GM18909 (cell line): Measurements from ENCODE around the gene RFT1.
"Not testable (repeated sequence)": the region's sequence is repeated elsewhere in the genome, so short reads cannot be mapped to it uniquely, and the experiment has no call there.

Experiments
- ATAC-seq: cut with Tn5 transposase; IDR thresholded peaks from one replicate; pipeline ENCODE4 v1.9.1; 2021; ENCODE audit warnings: mild to moderate bottlenecking; ENCODE audit not compliant: unreplicated experiment, poor library complexity

The RFT1 gene

GRCh38 chr3:53163444-53164387, 33.5 kb upstream of the RFT1 start:
- ATAC-seq: no peak

GRCh38 chr3:53162672-53163443, 32.6 kb upstream of the RFT1 start:
- peak; percentile 37 for ATAC-seq

- peak; percentile 22 for ATAC-seq
These were observed 31.8 kb upstream of the RFT1 start for GRCh38 chr3:53161820-53162671.

- peak; percentile 7 for ATAC-seq
These were observed 31.2 kb upstream of the RFT1 start for GRCh38 chr3:53161450-53161819.

GRCh38 chr3:53160660-53161449, 30.6 kb upstream of the RFT1 start, which contains the start of gene PRKCD:
Gene PRKCD (plus strand): TSS chr3:53161209. CDS start chr3:53178423, 17,214 bp downstream.
- ATAC-seq: peak; percentile 51

GRCh38 chr3:53160061-53160659, 29.9 kb upstream of the RFT1 start:
- no peak for ATAC-seq

GRCh38 chr3:53159156-53160060, 29.2 kb upstream of the RFT1 start:
- ATAC-seq: no peak

- no peak for ATAC-seq
These were observed 28.5 kb upstream of the RFT1 start for GRCh38 chr3:53158765-53159155.

- ATAC-seq: no peak
These were observed 27.8 kb upstream of the RFT1 start for GRCh38 chr3:53157974-53158580.

- ATAC-seq: no peak
These were observed 26.2 kb upstream of the RFT1 start for GRCh38 chr3:53156368-53156834.

GRCh38 chr3:53155760-53156159, 25.5 kb upstream of the RFT1 start:
- no peak for ATAC-seq

GRCh38 chr3:53154881-53155285, 24.6 kb upstream of the RFT1 start:
- no peak for ATAC-seq

GRCh38 chr3:53153980-53154379, 23.7 kb upstream of the RFT1 start:
- no peak for ATAC-seq

GRCh38 chr3:53153264-53153823, 23.1 kb upstream of the RFT1 start:
- ATAC-seq: no peak

- no peak for ATAC-seq
These were observed 21.8 kb upstream of the RFT1 start for GRCh38 chr3:53151870-53152660.

- ATAC-seq: no peak
These were observed 21.2 kb upstream of the RFT1 start for GRCh38 chr3:53151465-53151864.

GRCh38 chr3:53151086-53151438, 20.8 kb upstream of the RFT1 start:
- ATAC-seq: not testable (repeated sequence)
